Keratinocyte (primary cell): ENCODE measurements around the gene MIX23. TPM values are rescaled to one million over a fixed set of nuclear protein-coding genes. Genes with fewer than 3 reads are reported as not detected.
A peak's percentile ranks its signal among the peaks of the same experiment; 100 is the strongest.

Source experiments
- DNase-seq: peaks from one replicate; pipeline ENCODE4 v3.0.0-alpha.2; 2011; ENCODE audit warnings: low read depth, missing footprints, low spot score
- FAIRE-seq: peaks from 2 replicates; lab custom pipeline; 2011; peaks lifted over from hg19 to GRCh38; lab: Jason Lieb, UNC
- H2AFZ ChIP-seq: 2 replicates; pipeline ENCODE4 v1.6.0; 2012; ENCODE audit warnings: low read length, control low read depth, inconsistent platforms; ENCODE audit not compliant: control insufficient read depth
- H3K27ac ChIP-seq: 2 replicates; pipeline ENCODE4 v1.5.1; 2011; ENCODE audit warnings: low read length; ENCODE audit not compliant: control insufficient read depth, insufficient read depth
- H3K27me3 ChIP-seq: 3 replicates; pipeline ENCODE4 v1.6.0; 2011; ENCODE audit warnings: low read length; ENCODE audit not compliant: control insufficient read depth, insufficient read depth; ENCODE audit errors: extremely low read depth
- H3K36me3 ChIP-seq, 2 experiments: 2 replicates in 1 of 2; 3 replicates in 1 of 2; pipeline ENCODE4 v1.5.1; 2011; ENCODE audit warnings: low read length in 2 of 2, mild to moderate bottlenecking in 1 of 2; ENCODE audit not compliant: control insufficient read depth in 2 of 2, insufficient read depth in 2 of 2; ENCODE audit errors: extremely low read depth in 1 of 2
- H3K4me1 ChIP-seq: 3 replicates; pipeline ENCODE4 v1.5.1; 2011; ENCODE audit warnings: low read length; ENCODE audit not compliant: control insufficient read depth, insufficient read depth; ENCODE audit errors: extremely low read depth
- H3K4me2 ChIP-seq: 3 replicates; pipeline ENCODE4 v1.6.0; 2011; ENCODE audit warnings: low read depth, low read length; ENCODE audit not compliant: control insufficient read depth, insufficient read depth; ENCODE audit errors: extremely low read depth
- H3K4me3 ChIP-seq, 3 experiments: fragments of 200-600 bp in 1 of 3; sonication (generic) in 1 of 3; 2 replicates in 2 of 3; 3 replicates in 1 of 3; pipeline ENCODE4 v1.5.1; 2011 to 2016; ENCODE audit warnings: low read length in 3 of 3, mild to moderate bottlenecking in 3 of 3, control low read depth in 2 of 3, inconsistent platforms in 1 of 3, low read depth in 1 of 3, mixed read lengths in 1 of 3, mixed run types in 1 of 3, moderate library complexity in 1 of 3; ENCODE audit not compliant: control insufficient read depth in 2 of 3, insufficient read depth in 2 of 3; ENCODE audit errors: extremely low read depth in 1 of 3
- H3K79me2 ChIP-seq: 2 replicates; pipeline ENCODE4 v1.6.0; 2012; ENCODE audit warnings: low read length; ENCODE audit not compliant: control insufficient read depth, insufficient read depth
- H3K9ac ChIP-seq: 3 replicates; pipeline ENCODE4 v1.6.0; 2011; ENCODE audit warnings: low read length; ENCODE audit not compliant: control insufficient read depth, insufficient read depth; ENCODE audit errors: extremely low read depth
- H3K9me1 ChIP-seq: 3 replicates; pipeline ENCODE4 v1.6.0; 2011; ENCODE audit warnings: low read length; ENCODE audit not compliant: control insufficient read depth, insufficient read depth; ENCODE audit errors: extremely low read depth
- H3K9me3 ChIP-seq: 2 replicates; pipeline ENCODE4 v1.5.1; 2012; ENCODE audit warnings: low read depth, low read length; ENCODE audit not compliant: control insufficient read depth
- H4K20me1 ChIP-seq: 3 replicates; pipeline ENCODE4 v1.6.0; 2011; ENCODE audit warnings: low read length; ENCODE audit not compliant: control insufficient read depth, insufficient read depth; ENCODE audit errors: extremely low read depth
- EZH2 ChIP-seq: IDR thresholded peaks from one replicate; pipeline ENCODE4 v1.6.1; 2012; ENCODE audit warnings: inconsistent platforms, mild to moderate bottlenecking, low read length, moderate library complexity
- dilution Hi-C: fragments of 300-500 bp; cut with MboI; formaldehyde crosslinking; loops from one replicate; pipeline ENCODE4 v1.7.0; 2020; ENCODE audit warnings: low sequenced_read_pairs; ENCODE audit not compliant: extremely low pct_ligation_motif_present
- polyA plus RNA-seq, 5 experiments: library from polyadenylated mRNA; depleted of rRNA in 3 of 5; stranded (reverse) in 3 of 5; stranded (forward) in 1 of 5; unstranded in 1 of 5; fragments of >200 nt; gene quantifications; 1 replicate in 1 of 5; 2 replicates in 3 of 5; 3 replicates in 1 of 5; pipeline versions ENCODE4 v1.2.1 to v1.2.3, GENCODE V29; 2011 to 2012; ENCODE audit warnings: missing spikeins in 2 of 5, low read depth in 1 of 5, low replicate concordance in 1 of 5
- TF ChIP-seq, protein P1 (sequence below), 3 experiments: IDR thresholded peaks in 1 of 3; conservative IDR thresholded peaks in 1 of 3; optimal IDR thresholded peaks in 1 of 3; 2 replicates in 2 of 3; 3 replicates in 1 of 3; pipeline versions ENCODE3 to v1.5.1; 2011; ENCODE audit warnings: low read length in 3 of 3, mild to moderate bottlenecking in 3 of 3, moderate library complexity in 2 of 3, control low read depth in 1 of 3, inconsistent platforms in 1 of 3; ENCODE audit not compliant: insufficient read depth in 2 of 3; ENCODE audit errors: extremely low read depth in 1 of 3

Gene MIX23
- polyA plus RNA-seq, 1 donor (not counting 4 experiments of a cell fraction or from before 2014, with no cell fraction given) = 36.5 TPM

DNA sequence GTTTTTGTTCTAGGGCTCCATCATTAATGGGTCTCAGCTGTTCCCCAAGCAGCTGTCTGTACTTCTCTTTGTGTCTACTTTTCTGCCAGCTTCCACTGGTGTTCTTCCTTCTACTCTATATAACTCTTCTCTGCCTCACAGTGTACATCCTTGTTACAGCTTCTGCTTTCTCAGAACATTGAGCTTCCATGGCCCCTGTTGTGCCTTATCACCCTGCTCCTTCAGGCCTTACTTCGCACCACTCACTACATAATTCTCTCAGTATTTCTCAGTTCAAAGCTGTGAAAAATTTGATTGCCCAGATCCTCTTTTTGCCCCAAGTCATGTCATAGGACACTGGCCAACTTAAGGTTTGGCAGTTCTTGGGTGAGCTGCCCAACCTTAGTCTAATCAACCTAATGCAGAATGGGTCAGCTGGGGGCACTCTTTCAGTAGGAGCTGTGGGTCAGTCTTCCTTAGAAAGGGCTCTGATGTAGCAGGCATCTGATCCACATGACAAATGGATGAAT, 29.1 kb downstream of the MIX23 start:
- Histone ChIP-seq H4K20me1 (no peaks in the 10 kb centered on the region), H2AFZ (no peak overlapping the region), H3K4me1 (peaks cover 15% of the 10 kb centered on the region), H3K36me3 (peaks cover 3 to 8% of the 10 kb centered on the region in 2 experiments), H3K9me1 (no peaks in the 10 kb centered on the region), H3K4me3 (no peak overlapping the region), H3K27ac (no peak overlapping the region), H3K9ac (no peak overlapping the region), H3K9me3 (no peaks in the 10 kb centered on the region), H3K4me2 (no peak overlapping the region), H3K79me2 (no peaks in the 10 kb centered on the region), H3K27me3 (no peaks in the 10 kb centered on the region)
- FAIRE-seq (no peak), DNase-seq (no peak)
- dilution Hi-C loops = no loop called here
- TF ChIP-seq, protein P1, sequence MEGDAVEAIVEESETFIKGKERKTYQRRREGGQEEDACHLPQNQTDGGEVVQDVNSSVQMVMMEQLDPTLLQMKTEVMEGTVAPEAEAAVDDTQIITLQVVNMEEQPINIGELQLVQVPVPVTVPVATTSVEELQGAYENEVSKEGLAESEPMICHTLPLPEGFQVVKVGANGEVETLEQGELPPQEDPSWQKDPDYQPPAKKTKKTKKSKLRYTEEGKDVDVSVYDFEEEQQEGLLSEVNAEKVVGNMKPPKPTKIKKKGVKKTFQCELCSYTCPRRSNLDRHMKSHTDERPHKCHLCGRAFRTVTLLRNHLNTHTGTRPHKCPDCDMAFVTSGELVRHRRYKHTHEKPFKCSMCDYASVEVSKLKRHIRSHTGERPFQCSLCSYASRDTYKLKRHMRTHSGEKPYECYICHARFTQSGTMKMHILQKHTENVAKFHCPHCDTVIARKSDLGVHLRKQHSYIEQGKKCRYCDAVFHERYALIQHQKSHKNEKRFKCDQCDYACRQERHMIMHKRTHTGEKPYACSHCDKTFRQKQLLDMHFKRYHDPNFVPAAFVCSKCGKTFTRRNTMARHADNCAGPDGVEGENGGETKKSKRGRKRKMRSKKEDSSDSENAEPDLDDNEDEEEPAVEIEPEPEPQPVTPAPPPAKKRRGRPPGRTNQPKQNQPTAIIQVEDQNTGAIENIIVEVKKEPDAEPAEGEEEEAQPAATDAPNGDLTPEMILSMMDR (optimal IDR thresholded peaks at IDR 0.05 in 1 of 3, IDR thresholded peaks at IDR 0.05 in 1 of 3, conservative IDR thresholded peaks at IDR 0.05 in 1 of 3; ENCODE audit: extremely low read depth in 1 of 3, insufficient read depth in 2 of 3, low read length in 3 of 3) = no peak
- TF ChIP-seq EZH2 = no peak

GRCh38 chr3:122353215-122353614, 29.8 kb downstream of the MIX23 start:
- no peak overlapping the region for H3K4me3 ChIP-seq
- FAIRE-seq = peak; percentile 88
- no peak for TF ChIP-seq EZH2
- TF ChIP-seq, protein P1 (optimal IDR thresholded peaks at IDR 0.05 in 1 of 3, IDR thresholded peaks at IDR 0.05 in 1 of 3, conservative IDR thresholded peaks at IDR 0.05 in 1 of 3; ENCODE audit: extremely low read depth in 1 of 3, insufficient read depth in 2 of 3, low read length in 3 of 3) = no peak
- H3K27me3 ChIP-seq = no peaks in the 10 kb centered on the region
- no peaks in the 10 kb centered on the region for H3K9me1 ChIP-seq
- H4K20me1 ChIP-seq = no peaks in the 10 kb centered on the region
- peak overlapping the region; percentile 1 for H3K4me2 ChIP-seq
- H3K79me2 ChIP-seq = no peaks in the 10 kb centered on the region
- no peaks in the 10 kb centered on the region for H3K9me3 ChIP-seq
- H3K36me3 ChIP-seq = peaks cover 0 to 3% of the 10 kb centered on the region in 2 experiments
- H3K4me1 ChIP-seq = peaks cover 15% of the 10 kb centered on the region
- DNase-seq = no peak
- no peak overlapping the region for H3K27ac ChIP-seq
- dilution Hi-C loops = no loop called here
- H2AFZ ChIP-seq = no peak overlapping the region
- no peak overlapping the region for H3K9ac ChIP-seq
